HEK293 (cell line): ENCODE data around the gene DND1.

Experiments used
- ELK4 ChIP-seq: IDR thresholded peaks from 2 replicates; pipeline ENCODE4 v1.6.1; 2011; ENCODE audit warnings: mild to moderate bottlenecking, low read depth, low read length, borderline replicate concordance
- SP2 ChIP-seq: fragments of 450-650 bp; formaldehyde crosslinking; IDR thresholded peaks from 2 replicates; pipeline ENCODE4 v1.5.1; 2016; ENCODE audit warnings: missing biosample characterization, missing genetic modification characterization
- ZNF335 ChIP-seq: fragments of 450-650 bp; formaldehyde crosslinking; conservative IDR thresholded peaks from 2 replicates; pipeline ENCODE4 v1.5.1; 2016; ENCODE audit warnings: missing biosample characterization, missing genetic modification characterization

GRCh38 chr5:140707812-140708211 lies 34.4 kb upstream of the DND1 start:
- TF ChIP-seq ZNF335 (tag by site-specific recombination) (no peak), SP2 (no peak), ELK4 (no peak)
